Loucy (cell line): ENCODE data around the gene COL27A1.

Experiments used
- CTCF ChIP-seq: fragments of 200-600 bp; sonication (generic); conservative IDR thresholded peaks from 2 replicates; pipeline ENCODE4 v1.5.1; 2014; ENCODE audit warnings: mild to moderate bottlenecking, antibody characterized with exemption, low read length
- EZH2phosphoT487 ChIP-seq: fragments of 200-600 bp; IDR thresholded peaks from 2 replicates; pipeline ENCODE4 v1.6.1; 2018; ENCODE audit warnings: antibody characterized with exemption, mild to moderate bottlenecking, moderate library complexity, borderline replicate concordance

DNA sequence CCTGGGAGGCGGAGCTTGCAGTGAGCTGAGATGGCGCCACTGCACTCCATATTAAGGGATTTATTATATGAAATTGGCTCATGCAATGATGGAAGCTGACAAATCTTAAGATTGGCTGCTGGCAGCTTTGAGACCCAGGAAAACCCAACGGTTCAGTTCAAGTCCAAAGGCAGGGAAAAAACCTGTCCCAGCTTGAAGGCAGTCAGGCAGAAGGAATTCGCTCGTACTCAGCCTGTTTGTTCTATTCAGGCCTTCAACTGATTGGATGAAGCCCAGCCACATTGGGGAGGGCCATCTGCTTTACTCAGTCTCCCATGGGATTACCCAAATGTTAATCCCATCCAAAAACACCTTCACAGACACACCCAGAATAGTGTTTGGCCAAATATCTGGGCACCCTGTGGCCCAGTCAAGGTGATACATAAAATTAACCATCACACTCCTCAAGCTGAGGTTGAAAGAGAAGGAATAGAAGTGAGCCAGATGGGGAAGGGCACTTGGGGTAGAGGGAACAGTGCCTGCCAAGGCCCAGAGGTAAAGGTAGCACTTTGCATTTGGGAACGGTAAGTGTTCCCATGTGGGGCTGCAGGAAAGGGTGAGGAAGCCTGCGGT lies 159.0 kb downstream of the COL27A1 start:
- no peak for TF ChIP-seq CTCF
- TF ChIP-seq EZH2phosphoT487 = no peak
